Lung (tissue), 12 donors: ENCODE data around the gene SHOC2. TPM values are rescaled to one million over a fixed set of nuclear protein-coding genes. Genes with fewer than 3 reads are reported as not detected.

Experiments
- ATAC-seq: fragments of 200-7000 bp; cut with Tn5 transposase; one replicate; pipeline ENCODE4 v1.9.1; 2020; ENCODE audit warnings: moderate number of reproducible peaks; ENCODE audit not compliant: insufficient read depth, low FRiP score
- DNase-seq, 3 donors: peaks; one replicate each; pipeline ENCODE4 v3.0.0-alpha.2; 2013 to 2017
- H3K27ac ChIP-seq, 2 donors: one replicate each; pipeline ENCODE4 v1.5.1; 2013; ENCODE audit warnings: mild to moderate bottlenecking in 2 of 2, moderate library complexity in 2 of 2, control low read depth in 1 of 2, inconsistent platforms in 1 of 2, low read depth in 1 of 2, low read length in 1 of 2
- H3K27me3 ChIP-seq, 3 donors: one replicate each; pipeline ENCODE4 v1.5.1; 2013; ENCODE audit warnings: low read length in 2 of 3; ENCODE audit not compliant: control insufficient read depth in 3 of 3, insufficient read depth in 3 of 3
- H3K36me3 ChIP-seq, 4 donors: one replicate each; pipeline ENCODE4 v1.5.1; 2013; ENCODE audit warnings: low read length in 4 of 4, mild to moderate bottlenecking in 1 of 4, moderate library complexity in 1 of 4; ENCODE audit not compliant: control insufficient read depth in 4 of 4, insufficient read depth in 4 of 4
- H3K4me1 ChIP-seq, 5 donors: one replicate each; pipeline ENCODE4 v1.5.1; 2013; ENCODE audit warnings: low read length in 5 of 5, mild to moderate bottlenecking in 2 of 5, moderate library complexity in 1 of 5; ENCODE audit not compliant: control insufficient read depth in 5 of 5, insufficient read depth in 5 of 5
- H3K4me3 ChIP-seq: one replicate; pipeline ENCODE4 v1.5.1; 2013; ENCODE audit warnings: mild to moderate bottlenecking, control low read depth, moderate library complexity
- H3K9ac ChIP-seq, 2 donors: one replicate each; pipeline ENCODE4 v1.5.1; 2013; ENCODE audit warnings: low read length in 2 of 2, control low read depth in 1 of 2; ENCODE audit not compliant: insufficient read depth in 1 of 2
- H3K9me3 ChIP-seq, 4 donors: one replicate each; pipeline ENCODE4 v1.5.1; 2013; ENCODE audit warnings: low read length in 3 of 4, mild to moderate bottlenecking in 1 of 4, moderate library complexity in 1 of 4; ENCODE audit not compliant: control insufficient read depth in 4 of 4, insufficient read depth in 3 of 4
- CTCF ChIP-seq: IDR thresholded peaks from 2 replicates; pipeline ENCODE4 v1.5.1; 2012; ENCODE audit warnings: mild to moderate bottlenecking; ENCODE audit errors: control extremely low read depth, extremely low read depth
- WGBS, 2 donors: extraction: QIAGEN DNeasy Blood & Tissue Kit; methylation state at CpG; one replicate each; pipeline ENCODE4 v1.1.7; 2013; 5-methylcytosine and 5-hydroxymethylcytosine counted together
- polyA plus RNA-seq, 2 donors: library from polyadenylated mRNA; stranded (reverse); fragments of 200-250 nt; gene quantifications; one replicate each; pipeline ENCODE4 v1.2.1, GENCODE V29; 2013
- total RNA-seq, 2 donors: library from RNA; depleted of rRNA in 1 of 2; stranded (reverse); fragments of >200 nt in 1 of 2; gene quantifications; one replicate each; pipeline ENCODE4 v1.2.1, GENCODE V29; 2014 to 2021
- donor health status: control.
- donor health status: control.
- donor health status: Bipolar disorder and iron deficiency.
- donor health status: healthy.
- donor health status: DM: yes; HTN: yes; CAD: no.

Gene SHOC2
- total and polyA plus RNA-seq, 4 donors = 17.3 to 74.9 (median 35.3) TPM

GRCh38 chr10:110993024-110993693 lies 73.8 kb downstream of the SHOC2 start:
- Histone ChIP-seq H3K4me1 (peaks cover 0 to 5% (median 0%) of the 10 kb centered on the region in 5 donors), H3K27ac (no peak overlapping the region), H3K27me3 (no peaks in the 10 kb centered on the region), H3K9ac (no peak overlapping the region), H3K36me3 (peaks cover 0 to 3% (median 0%) of the 10 kb centered on the region in 4 donors), H3K4me3 (no peak overlapping the region), H3K9me3 (no peaks in the 10 kb centered on the region)
- 78 to 79% methylated on average over 4 of the region's 4 CpGs for WGBS, 2 donors
- TF ChIP-seq CTCF = no peak
- no peak for DNase-seq
- ATAC-seq = no peak

- Histone ChIP-seq H3K27me3 (no peaks in the 10 kb centered on the region), H3K9me3 (no peaks in the 10 kb centered on the region), H3K9ac (no peak overlapping the region), H3K36me3 (peaks cover 0 to 3% (median 0%) of the 10 kb centered on the region in 4 donors), H3K4me1 (peaks cover 0 to 5% (median 0%) of the 10 kb centered on the region in 5 donors), H3K27ac (no peak overlapping the region), H3K4me3 (no peak overlapping the region)
- TF ChIP-seq CTCF = no peak
- ATAC-seq (no peak), DNase-seq (no peak)
- WGBS, 2 donors = 98 to 100% methylated on average over 1 of the region's 1 CpG
These were observed 75.1 kb downstream of the SHOC2 start for GRCh38 chr10:110994406-110995086.

GRCh38 chr10:110995301-110995700 lies 75.9 kb downstream of the SHOC2 start:
- DNase-seq (no peak), ATAC-seq (no peak)
- H3K9ac ChIP-seq = no peak overlapping the region
- H3K4me3 ChIP-seq = no peak overlapping the region
- H3K27me3 ChIP-seq = no peaks in the 10 kb centered on the region
- H3K4me1 ChIP-seq = peaks cover 0 to 5% (median 0%) of the 10 kb centered on the region in 5 donors
- TF ChIP-seq CTCF = no peak
- no peaks in the 10 kb centered on the region for H3K9me3 ChIP-seq
- peaks cover 0 to 3% (median 0%) of the 10 kb centered on the region in 4 donors for H3K36me3 ChIP-seq
- 89 to 90% methylated on average over 2 of the region's 2 CpGs for WGBS, 2 donors
- H3K27ac ChIP-seq = no peak overlapping the region
